GM18517 (cell line): ENCODE results near the gene RGS2.
A peak's percentile ranks its signal among the peaks of the same experiment; 100 is the strongest.

Source experiments
- ATAC-seq: cut with Tn5 transposase; IDR thresholded peaks from one replicate; pipeline ENCODE4 v1.9.1; 2021; ENCODE audit warnings: mild to moderate bottlenecking, moderate library complexity; ENCODE audit not compliant: unreplicated experiment

The RGS2 gene, protein sequence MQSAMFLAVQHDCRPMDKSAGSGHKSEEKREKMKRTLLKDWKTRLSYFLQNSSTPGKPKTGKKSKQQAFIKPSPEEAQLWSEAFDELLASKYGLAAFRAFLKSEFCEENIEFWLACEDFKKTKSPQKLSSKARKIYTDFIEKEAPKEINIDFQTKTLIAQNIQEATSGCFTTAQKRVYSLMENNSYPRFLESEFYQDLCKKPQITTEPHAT

DNA sequence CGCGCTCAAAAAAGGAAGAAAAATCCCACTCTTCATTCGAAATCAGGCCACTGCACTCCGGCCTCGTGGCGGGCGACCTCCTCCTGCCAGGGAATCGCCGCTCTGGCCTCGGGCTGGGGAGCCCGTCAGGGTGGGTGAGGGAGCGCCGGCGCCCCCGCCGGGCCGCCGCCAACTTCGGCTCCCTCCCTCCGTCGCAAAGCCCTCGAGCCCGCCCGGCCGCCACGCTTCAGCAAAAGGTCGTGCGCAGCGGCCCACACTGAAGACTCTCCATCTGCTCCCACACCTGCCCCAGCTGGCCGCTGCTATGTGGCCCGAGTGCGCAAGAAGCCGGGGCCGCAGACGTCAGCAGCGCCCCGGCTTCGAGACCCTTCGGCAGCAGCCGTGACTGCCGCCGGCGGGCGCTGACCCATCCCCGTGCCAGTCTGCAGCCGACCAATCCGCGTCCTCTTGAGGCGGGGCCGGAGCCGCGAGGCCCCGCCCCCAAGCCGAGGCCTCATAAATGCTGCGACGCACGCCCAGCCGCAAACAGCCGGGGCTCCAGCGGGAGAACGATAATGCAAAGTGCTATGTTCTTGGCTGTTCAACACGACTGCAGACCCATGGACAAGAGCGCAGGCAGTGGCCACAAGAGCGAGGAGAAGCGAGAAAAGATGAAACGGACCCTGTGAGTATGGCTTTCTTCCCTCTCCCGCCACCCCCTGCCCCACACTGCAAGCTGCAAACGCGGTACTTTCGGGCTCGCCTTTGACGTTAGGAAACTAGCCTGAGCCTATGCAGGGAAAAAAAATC, at the start of gene RGS2:
RGS2 (plus strand) TSS at position 522 of the 789 bp plus-strand sequence; CDS start at position 555, 33 bp downstream.
- ATAC-seq = peak; percentile 65

DNA sequence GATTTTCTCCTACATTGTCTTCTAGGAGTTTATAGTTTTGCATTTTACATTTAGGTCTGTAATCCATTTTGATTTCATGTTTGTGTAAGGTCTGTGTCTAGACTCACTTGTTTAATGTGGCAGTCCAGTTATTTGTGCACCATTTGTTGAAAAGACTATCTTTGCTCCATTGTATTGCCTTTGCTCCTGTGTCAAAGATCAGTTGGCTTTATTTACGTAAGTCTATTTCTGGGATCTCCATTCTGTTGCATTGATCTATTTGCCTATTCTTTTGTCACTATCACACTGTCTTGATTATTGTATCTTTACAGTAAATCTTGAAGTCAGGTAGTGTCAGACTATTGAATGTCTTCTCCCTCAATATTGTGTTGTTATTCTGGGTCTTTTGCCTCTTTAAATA, 49.7 kb upstream of the RGS2 start:
- no peak for ATAC-seq

DNA sequence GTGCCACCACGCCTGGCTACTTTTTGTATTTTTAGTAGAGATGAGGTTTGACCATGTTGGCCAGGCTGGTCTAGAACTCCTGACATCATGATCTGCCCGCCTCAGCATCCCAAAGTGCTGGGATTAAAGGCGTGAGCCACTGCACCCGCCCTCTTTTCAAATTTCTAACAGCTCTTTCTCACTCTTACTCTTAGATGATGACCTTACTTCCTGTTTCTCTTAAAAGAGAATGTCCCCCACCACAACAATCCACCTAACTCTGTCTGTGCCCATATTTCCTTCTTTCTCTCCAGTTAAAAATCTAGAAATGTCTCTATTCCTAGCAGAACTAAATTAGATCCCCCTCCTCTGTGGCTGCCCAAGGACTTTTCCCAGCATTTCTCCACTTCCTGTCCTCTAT, 46.6 kb upstream of the RGS2 start:
- ATAC-seq = no peak

DNA sequence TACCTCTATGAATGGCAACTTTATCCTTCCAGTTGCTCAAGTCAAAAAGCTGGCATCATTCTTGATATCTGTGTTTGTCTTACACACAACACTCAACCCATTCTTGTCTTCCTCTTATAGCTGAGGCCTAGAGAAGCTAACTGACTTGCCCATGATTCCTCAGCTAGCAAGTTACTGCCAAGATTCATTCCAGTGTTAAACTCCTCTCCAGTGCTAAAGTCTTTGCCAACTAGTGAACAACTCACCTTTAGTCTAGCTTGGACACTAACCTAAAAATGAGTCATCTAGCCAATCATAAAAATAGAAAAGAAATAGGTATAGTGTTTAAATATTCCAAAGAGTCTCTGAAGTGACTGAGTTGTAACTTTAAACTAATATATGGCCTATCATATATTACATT, 45.6 kb upstream of the RGS2 start:
- no peak for ATAC-seq

DNA sequence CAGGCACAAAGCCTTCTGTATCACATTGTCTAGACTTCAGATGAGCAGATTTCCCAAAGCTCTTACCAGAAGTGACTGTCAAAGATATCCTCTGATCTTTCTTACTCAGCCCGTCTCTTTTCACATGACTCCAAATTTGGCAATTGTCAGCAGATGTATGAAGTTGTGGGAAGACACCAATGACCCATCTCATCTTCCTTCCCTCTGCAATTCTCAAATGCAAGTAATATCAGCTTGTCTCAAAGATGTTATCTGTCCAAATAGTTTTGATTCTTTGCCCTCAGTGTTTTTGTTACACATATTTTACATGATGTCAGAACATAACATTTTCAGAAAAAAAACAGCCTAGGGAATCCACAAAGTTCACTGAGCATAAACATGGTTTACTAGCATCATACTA, 45.1 kb upstream of the RGS2 start:
- no peak for ATAC-seq

DNA sequence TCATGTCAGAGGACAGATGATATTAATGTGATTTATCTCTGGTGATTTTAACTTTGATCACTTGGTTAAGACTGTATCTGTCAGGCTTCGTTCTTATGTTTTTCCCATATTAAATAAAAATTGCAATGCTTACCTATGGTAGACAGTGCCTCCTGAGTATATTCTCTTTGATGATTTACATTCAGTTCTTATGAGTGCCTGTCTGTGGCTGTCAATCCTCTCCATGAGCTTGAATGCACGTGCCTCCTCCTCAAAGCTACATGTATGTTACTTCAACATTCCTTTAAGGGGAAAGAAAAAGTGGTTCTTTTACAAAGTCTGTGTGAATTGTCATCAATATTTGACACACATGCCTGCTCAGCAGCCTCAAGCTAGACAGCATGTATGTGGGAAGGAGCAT, 44.2 kb upstream of the RGS2 start:
- ATAC-seq = no peak

DNA sequence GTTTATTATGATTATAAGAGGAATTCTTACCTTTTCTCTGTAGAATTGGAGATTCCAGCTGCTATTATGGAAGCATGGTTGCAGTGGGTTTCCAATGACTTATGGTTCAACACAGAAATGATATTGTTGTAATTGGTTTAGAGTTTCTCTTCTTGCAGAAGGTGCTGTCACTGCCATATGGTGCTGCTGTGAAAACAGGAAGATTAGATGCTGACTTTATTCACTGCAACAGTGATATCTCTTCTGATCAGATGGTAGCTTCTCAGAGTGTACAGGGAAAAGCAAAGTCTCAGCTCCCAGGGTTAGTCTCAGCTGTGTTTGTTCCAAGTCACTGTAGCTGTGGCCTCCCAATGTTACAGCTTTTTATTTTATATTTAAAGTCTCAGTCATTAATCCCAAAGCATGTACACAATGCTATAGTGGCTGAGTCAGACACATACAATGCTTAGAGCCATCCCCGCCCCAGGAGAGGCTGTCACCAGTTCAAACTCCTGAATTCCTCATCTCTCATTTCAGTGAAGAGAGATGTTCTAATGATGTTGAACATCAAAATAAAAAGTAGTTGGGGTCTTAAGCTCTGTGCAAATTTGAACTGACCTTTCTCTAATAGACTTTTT, 42.7 kb upstream of the RGS2 start:
- no peak for ATAC-seq

DNA sequence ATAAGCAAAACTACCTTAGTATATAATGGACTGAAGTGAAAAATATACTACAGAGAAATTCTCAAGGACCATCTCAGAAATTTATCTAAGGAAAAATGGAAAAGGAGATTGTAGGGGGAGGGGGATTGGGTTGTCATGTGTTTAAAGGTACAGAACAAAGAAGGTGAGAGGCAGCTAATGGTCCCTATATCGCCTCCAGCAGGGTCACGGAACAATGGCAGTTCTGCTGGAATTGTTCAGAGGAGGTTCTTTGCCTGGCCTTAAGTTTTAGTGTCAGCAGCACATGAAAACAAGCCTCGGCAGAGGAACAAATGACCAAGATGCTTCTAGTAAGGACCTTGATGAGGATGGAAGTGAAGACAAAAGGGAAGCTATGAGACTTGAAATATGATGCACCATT, 42.0 kb upstream of the RGS2 start:
- ATAC-seq = no peak

DNA sequence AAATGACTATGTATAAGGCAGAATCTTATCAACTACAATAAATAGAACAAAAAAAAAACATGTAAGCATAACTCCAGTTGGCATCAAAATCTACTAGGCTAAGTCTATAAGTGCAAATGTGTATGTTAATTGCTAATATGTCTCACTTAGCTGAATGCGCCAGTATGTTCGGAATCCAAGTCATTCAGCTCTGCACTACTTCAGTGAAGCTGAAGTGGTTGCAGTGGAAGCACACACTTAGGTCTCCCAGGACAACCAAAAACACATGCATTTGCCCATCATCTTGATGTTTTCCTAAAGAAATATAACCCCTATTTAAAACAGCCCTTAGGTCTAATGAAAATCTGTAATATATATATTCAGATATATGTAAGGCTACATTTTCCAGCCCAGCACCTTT, 41.0 kb upstream of the RGS2 start:
- no peak for ATAC-seq

DNA sequence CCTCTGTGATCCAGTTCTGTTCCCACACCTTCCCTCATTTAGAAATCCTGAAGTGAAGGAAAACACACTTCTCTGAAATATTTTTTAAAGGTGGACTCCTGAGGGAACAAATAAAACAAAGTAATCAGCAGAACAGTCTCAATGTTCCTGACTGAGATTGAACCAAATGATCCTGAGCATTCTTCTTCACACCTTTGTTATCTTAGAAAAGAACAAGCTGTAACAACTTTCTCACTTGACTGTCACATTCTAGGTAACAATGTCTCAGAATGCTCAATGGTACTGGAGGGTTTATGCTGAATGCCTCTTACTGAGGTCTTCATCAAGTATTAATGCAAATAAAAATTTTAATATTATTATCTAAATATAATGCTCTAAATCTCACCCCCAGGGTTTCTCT, 40.4 kb upstream of the RGS2 start:
- ATAC-seq = no peak

DNA sequence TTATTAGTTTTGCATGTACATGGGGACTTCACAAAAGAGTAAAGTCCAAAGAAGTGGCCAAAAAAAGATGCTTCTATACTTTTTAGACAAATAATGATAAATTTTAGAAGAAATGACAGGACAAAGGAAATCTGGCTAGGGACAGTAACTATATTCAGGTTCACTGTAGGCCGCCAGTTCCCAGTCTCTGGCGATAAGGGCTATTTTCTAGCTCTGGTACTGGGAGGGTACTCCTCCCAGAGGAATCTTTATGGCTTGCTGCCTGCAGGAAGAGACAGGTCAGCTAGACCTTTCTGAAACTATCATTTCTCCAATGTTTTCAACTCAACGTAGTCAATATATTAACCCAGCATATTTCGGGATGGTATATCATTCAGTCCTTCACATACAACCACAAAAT, 37.5 kb upstream of the RGS2 start:
- no peak for ATAC-seq

DNA sequence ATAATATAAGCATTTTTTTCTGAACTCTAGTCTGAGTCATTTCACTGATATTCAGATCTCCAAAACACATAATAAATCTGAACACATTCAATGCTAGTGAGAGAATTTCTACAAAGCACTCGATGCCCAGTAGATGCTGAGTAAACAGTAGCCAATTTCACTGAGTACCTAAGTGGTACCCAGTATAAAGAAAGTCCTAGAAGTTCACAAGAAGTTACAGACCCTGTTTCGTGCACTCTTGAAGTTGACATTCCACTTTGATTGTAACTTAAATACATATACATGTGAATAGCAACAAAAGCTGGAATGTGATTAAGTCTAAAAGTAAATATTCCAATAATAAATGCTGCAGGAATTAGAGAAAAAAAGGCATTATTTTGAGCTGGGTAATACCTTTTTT, 33.2 kb upstream of the RGS2 start:
- no peak for ATAC-seq

DNA sequence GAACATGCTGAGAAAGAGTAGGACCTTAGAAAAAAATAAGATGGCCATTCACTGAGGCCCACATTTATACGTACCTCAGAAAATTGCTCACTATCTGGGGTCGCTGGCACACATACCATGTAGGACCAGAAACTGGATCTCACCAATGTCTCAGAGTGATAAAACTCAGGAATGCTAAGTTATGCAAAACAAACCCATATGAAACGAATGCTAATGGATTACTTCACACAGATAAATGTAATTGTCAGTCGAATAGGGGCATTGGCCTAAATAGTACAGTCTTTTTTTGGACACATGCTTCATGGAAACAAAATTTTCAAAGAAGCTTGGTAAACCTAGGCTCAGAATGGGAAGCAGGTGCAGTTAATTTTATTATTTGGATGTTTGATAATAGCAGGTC, 32.6 kb upstream of the RGS2 start:
- ATAC-seq = no peak

DNA sequence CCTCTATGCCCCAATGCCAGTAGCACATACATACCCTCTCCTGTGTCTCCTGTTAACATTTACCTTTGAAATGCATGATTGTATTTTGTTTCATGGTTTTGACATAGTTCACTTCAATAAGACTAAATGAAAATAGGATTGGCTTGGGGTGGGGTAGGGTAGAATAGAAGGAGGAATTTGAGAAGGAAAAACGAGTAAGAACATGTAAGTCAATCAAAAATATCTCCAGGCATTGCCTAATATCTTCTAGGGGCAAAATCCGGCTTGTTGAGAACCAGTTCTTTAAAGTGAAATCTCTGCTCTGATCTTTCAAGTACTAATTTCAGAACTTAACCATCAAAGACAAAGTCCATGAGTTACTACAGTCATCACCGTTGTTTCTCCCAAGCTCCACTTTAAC, 31.8 kb upstream of the RGS2 start:
- ATAC-seq = no peak

DNA sequence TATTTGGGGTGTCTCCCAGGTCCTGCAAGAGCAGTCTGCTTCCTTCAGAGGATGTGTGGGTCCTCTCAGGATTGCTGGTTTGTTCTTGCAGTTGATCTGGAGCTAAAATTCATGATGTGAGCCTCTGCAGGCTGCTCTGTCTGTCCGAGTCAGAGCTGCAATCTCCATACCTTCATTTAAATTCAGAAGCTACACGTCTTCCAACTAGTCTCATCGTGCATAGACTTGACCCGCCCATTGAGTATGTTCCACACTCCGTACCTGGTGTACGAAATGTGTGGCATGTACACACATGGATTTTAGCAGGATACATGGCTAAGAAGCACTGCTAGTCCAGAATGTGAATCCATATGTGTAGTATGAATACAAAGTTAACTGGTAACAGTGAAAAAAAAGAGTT, 25.0 kb upstream of the RGS2 start:
- no peak for ATAC-seq

DNA sequence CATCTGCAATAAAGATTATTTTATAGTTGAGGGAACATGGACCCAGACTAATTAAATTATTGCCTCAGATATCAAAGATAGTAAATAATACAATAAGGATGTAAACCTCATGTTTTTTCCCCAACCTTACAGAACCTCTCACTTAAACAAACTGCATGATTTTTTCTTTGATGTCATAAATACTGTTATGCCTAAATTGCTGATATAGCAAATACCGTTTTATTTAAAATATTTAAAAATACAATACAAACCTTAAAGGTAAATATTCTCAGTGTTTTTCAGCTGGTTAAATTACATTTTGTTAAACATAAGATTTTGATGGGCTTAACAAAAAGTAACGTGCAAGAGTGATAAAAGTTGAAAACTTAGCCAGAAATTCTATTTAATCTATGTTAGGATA, 24.4 kb upstream of the RGS2 start:
- ATAC-seq = no peak

DNA sequence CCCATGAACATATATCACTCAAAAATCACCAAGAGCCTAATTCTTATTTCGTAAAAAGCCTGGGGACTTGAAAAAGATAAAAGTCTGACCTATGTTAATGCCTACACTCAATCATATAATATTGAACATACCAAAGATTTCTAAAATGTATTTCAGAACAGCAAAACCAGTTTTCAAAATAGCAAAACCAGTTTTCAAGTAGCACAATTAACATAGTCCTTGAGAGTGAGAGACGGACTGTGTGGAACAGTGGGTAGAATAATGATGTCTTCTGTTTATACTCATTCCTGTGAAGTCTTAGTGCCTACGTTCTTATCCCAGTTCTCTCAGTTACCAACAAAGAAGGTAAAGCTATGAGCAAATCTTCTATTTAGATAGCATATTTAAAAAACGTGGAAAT, 22.3 kb upstream of the RGS2 start:
- ATAC-seq = no peak

DNA sequence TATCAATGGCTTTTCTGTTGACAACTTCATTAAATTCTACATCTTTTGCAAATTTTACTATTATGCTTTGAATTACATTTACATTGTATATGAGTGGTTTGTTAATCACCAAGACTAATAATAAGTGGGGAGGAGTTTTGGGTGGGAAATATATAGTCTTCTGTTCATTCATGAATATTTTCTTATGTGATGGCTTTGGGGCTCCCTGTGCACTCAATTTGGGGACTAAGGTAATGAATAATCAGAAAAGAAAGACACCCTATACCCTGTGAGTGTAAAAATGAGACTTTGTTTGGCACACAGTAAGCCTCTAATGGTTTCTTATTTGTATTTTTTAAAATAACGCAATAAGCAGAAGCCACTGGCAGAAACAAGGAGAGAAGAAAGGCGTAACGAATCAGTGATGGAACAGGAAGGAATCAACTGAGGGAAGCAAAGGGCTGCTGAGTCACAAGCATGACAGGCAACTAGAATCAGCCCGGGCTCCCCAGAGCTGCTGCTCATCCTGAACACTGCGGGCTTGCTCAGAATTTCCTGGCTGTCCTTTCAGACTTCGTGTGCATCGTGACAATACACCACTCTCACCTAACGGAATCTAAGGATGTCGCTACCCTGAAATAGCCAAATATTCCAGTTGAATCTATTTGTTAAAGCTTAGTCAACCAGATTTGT, 20.8 kb upstream of the RGS2 start:
- ATAC-seq = no peak

DNA sequence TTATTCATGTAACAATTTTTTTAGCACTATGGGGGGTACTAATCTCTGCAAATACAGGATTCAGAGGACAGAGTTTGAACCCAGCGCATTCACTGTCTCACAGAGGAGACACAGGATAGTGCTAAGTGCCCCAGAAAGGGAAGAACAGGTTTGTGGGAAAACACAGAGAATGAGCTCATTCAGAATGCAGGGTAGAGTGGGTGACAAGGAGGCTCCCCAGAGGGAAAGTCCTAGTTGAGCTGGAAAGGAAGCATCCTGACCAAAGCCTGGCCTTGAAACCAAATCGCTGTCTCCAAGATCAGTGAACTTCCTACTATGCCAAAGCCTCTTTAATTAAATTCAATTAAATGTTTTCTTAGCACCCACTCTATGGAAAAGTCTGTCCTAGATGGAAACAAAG, 19.0 kb upstream of the RGS2 start:
- ATAC-seq = no peak

DNA sequence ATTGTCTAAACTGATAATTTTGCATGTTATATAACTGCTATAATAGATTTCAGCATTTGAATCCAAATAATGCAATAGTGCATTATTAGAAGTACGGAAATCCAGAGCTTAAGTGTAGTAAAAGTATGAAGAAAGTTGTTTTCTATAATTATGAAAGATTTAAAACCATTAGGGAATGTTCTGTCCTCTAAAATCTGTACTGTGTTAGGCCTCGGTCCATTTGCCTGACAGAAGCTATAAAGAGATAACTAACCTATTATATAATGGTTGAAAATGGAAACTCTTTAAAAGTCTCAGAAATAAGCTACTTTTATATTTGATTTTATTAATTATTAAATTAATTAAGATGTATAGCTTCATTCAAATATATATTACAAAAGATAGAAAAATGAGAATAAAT, 16.2 kb upstream of the RGS2 start:
- ATAC-seq = no peak

DNA sequence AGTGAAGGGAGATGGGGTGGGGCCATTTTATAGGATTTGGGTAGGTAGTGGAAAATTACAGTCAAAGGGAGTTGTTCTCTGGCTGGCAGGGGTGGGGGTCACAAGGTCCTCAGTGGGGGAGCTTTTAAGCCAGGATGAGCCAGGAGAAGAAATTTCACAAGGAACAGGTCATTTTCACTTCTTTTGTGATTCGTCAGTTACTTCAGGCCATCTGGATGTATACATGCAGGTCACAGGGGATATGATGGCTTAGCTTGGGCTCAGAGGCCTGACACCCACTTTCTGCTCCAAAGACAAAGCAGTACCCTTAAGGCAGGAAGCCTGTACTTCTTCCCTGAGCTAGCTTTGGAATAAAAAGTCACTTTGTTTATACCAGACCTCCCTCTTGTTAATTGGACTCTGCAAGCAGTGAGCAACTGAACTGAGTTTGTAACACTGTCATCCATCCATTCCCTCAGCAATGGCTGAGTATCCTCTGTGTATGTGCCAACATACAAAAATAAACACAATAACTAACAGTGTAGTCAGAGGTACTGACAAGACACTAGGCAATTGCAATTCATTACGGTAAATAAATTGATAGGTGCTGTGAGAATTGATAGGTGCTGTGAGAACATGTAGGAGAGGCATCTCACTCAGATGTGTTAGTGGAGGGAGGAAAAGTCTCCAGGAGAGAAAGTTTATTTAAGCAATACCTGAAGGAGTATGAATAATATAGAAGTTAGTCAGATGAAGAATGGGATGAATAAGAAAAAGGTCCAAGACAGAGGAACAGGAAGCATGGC, 14.7 kb upstream of the RGS2 start:
- ATAC-seq = no peak
